ENCODE measurements around the gene PPP1R15A.

The PPP1R15A gene

DNA sequence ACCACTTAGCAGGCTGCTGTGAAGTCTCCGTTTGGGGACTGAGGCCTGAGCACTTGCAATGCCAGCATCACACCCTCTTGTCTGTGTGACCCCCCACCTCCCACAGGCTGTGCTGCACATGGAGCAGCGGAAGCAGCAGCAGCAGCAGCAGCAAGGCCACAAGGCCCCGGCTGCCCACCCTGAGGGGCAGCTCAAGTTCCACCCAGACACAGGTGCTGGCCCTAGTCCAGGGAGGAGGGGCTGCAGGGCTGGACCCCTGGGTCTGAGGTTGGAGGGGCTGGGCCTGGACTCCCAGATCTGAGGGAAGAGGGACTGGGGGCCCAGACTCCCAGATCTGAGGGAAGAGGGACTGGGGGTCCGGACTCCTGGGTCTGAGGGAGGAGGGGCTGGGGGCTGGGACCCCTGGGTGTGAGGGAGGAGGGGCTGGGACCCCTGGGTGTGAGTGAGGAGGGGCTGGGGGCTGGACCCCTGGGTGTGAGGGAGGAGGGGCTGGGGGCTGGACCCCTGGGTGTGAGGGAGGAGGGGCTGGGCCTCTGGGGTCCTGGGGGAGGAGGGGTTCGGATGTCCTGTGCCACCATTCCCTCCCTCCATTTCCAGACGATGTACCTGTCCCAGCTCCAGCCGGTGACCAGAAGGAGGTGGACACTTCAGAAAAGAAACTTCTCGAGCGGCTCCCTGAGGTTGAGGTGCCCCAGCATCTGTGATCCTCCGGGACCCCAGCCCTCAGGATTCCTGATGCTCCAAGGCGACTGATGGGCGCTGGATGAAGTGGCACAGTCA lies 49.7 kb downstream of the PPP1R15A start:
- DNase-seq (ENCODE audit: low spot score): no peak
- POLR2A ChIA-PET (ENCODE audit: low non-redundant PET): interaction anchor here (0.7 to 1.0 kb wide), 2 partner anchors 10 to 35 kb away, joined by 5 to 7 read pairs; no protein-coding TSS in a partner anchor
- CTCF ChIA-PET: no interaction called here
- TF ChIP-seq, protein P1, sequence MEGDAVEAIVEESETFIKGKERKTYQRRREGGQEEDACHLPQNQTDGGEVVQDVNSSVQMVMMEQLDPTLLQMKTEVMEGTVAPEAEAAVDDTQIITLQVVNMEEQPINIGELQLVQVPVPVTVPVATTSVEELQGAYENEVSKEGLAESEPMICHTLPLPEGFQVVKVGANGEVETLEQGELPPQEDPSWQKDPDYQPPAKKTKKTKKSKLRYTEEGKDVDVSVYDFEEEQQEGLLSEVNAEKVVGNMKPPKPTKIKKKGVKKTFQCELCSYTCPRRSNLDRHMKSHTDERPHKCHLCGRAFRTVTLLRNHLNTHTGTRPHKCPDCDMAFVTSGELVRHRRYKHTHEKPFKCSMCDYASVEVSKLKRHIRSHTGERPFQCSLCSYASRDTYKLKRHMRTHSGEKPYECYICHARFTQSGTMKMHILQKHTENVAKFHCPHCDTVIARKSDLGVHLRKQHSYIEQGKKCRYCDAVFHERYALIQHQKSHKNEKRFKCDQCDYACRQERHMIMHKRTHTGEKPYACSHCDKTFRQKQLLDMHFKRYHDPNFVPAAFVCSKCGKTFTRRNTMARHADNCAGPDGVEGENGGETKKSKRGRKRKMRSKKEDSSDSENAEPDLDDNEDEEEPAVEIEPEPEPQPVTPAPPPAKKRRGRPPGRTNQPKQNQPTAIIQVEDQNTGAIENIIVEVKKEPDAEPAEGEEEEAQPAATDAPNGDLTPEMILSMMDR (conservative IDR thresholded peaks at IDR 0.05; ENCODE audit: low read depth): no peak
- no peak overlapping the region; the same call in 1 of the 2 replicates for H3K27ac ChIP-seq

- H3K27ac ChIP-seq: peak overlapping the region; percentile 90
- POLR2A ChIA-PET (ENCODE audit: low non-redundant PET): no interaction called here
- TF ChIP-seq, protein P1 (conservative IDR thresholded peaks at IDR 0.05; ENCODE audit: low read depth): no peak
- CTCF ChIA-PET: no interaction called here
- DNase-seq (ENCODE audit: low spot score): no peak
Observed at GRCh38 chr19:48922548-48923490, 50.6 kb downstream of the PPP1R15A start.

DNA sequence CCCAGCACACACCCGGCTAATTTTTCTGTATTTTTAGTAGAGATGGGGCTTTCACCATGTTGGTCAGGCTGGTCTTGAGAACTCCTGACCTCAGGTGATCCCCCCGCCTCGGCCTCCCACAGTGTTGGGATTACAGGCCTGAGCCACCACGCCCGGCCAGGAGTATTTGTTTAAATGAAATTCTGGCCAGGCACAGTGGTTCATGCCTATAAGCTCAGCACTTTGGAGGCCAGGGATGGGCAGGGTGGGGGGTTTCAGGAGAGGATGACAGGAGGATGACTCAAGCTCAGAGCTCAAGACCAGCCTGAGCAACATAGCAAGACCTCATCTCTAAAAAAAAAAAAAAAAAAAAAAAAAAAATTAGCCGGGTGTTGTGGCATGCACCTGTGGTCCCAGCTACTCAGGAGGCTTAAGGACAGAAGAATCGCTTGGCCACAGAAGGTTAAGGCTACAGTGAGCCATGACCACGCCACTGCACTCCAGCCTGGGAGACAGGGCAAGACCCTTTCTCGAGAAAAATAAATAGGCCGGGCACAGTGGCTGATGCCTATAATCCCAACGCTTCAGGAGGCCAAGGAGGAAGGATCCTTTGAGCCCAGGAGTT lies 53.1 kb downstream of the PPP1R15A start:
- CTCF ChIA-PET: no interaction called here

More for the DNA sequence above, 53.1 kb downstream of the PPP1R15A start:
- POLR2A ChIA-PET (ENCODE audit: low non-redundant PET): interaction anchor here (0.5 to 0.6 kb wide), 2 partner anchors 45 to 67 kb away, joined by 4 to 6 read pairs; no protein-coding TSS in a partner anchor
- peak overlapping the region; percentile 90 for H3K27ac ChIP-seq
- TF ChIP-seq, protein P1 (conservative IDR thresholded peaks at IDR 0.05; ENCODE audit: low read depth): no peak
- peak; percentile 68 for DNase-seq (ENCODE audit: low spot score)

All from RWPE1 (cell line).